Measurements from ENCODE around the gene ATP11A.

ATP11A gene

DNA sequence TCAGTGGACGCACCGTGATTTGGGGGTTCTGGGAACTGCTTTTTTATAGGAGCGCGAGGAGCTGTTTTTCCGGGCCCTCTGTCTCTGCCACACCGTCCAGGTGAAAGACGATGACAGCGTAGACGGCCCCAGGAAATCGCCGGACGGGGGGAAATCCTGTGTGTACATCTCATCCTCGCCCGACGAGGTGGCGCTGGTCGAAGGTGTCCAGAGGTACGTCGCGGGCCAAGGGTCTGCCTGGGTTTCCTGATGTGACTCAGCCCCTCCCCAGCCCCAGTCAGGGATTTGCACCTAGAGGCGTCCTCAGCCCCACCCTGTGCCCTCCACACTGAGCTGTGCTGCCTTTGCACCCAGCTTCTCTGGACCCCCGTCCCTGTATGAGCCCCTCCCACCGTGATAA, 143.0 kb downstream of the ATP11A start:
- TF ChIP-seq, protein P1, sequence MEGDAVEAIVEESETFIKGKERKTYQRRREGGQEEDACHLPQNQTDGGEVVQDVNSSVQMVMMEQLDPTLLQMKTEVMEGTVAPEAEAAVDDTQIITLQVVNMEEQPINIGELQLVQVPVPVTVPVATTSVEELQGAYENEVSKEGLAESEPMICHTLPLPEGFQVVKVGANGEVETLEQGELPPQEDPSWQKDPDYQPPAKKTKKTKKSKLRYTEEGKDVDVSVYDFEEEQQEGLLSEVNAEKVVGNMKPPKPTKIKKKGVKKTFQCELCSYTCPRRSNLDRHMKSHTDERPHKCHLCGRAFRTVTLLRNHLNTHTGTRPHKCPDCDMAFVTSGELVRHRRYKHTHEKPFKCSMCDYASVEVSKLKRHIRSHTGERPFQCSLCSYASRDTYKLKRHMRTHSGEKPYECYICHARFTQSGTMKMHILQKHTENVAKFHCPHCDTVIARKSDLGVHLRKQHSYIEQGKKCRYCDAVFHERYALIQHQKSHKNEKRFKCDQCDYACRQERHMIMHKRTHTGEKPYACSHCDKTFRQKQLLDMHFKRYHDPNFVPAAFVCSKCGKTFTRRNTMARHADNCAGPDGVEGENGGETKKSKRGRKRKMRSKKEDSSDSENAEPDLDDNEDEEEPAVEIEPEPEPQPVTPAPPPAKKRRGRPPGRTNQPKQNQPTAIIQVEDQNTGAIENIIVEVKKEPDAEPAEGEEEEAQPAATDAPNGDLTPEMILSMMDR (IDR thresholded peaks at IDR 0.05; ENCODE audit: insufficient read depth, low read length, missing control alignments), result no peak
- H3K4me3 ChIP-seq (ENCODE audit: low read depth, low read length), result no peak overlapping the region
- DNase-seq (ENCODE audit: low read depth, low spot score), result no peak
- ChIA-PET CTCF (no interaction called here), POLR2A (no interaction called here)

DNA sequence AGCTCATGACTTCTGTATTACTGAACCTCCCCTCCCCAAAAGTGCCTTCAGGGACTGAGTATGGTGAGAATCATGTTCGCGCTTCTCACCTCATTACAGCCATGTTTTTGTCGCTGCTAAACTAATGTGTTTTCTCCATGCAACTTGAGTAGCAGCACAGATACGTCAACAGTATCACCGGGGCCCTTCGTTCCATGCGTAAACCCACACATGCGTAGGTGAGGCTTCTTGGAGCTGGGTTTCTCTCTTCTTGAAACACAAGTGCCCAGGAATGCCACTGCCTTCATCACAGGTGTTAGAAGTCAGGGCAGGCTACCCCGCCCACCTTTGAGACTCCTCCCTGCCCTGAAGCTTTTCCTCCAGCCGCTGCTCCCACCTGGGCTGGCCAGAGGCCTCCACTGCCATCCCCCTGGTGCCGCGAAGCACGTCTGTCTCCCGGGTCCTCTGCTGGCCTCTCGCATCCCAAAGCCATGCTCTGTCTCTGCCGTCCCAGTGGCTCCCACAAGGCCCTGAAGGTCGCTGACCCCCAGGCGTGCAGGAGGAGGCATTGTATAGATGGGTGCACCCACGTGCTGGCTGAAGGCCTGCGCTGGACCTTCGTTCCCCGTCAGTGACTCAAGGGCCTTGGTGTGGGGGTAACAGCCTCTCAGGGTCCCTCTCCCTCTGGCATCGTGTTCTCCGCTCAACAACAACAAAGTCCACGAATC, 143.9 kb downstream of the ATP11A start:
- DNase-seq (ENCODE audit: low read depth, low spot score), result no peak
- ChIA-PET CTCF (no interaction called here), POLR2A (no interaction called here)

DNA sequence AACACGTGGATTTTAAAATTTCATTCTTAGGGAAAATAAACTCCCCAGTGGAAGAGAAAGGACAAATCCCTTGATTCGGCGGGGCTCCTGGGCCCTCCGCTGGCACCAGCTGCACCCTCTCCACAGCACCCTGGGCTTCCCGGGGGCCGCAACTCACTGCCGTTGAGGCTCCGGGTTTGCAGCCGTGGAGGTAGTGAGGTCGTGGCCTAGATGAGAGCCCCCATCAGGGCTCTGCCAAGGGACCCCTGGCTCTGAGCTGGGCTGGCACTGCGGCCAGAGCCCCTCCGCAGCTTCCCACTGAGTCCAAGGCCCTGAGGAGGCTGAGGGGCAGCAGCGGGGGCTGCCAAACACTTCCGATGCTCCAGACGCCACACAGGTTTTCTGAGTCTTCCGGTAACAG, 145.5 kb downstream of the ATP11A start:
- no peak for DNase-seq (ENCODE audit: low read depth, low spot score)
- ChIA-PET CTCF (no interaction called here), POLR2A (no interaction called here)

More for the DNA sequence above, 143.9 kb downstream of the ATP11A start:
- no peak overlapping the region for H3K4me3 ChIP-seq (ENCODE audit: low read depth, low read length)
- TF ChIP-seq, protein P1 (IDR thresholded peaks at IDR 0.05; ENCODE audit: insufficient read depth, low read length, missing control alignments), result no peak

DNA sequence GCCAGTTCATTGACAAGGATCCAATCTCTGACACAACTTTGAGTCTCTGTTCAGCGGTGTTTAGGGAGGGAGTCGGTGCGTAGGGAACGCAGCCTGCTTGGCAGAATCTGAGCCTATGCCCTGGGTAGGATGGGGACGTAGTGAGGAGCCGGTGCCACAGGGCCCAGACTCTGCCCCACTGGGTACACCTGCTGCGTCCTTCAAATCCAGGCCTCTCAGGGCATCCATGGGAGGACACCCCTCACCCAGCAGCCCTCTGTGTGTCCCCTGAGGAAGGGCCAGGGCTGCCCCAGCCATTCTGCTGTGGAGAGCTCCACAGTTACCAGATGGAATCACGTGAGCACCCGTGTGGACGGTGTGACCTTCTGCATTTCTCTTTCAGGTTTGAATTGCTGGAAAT, 146.0 kb downstream of the ATP11A start:
- H3K4me3 ChIP-seq (ENCODE audit: low read depth, low read length), result no peak overlapping the region
- TF ChIP-seq, protein P1 (IDR thresholded peaks at IDR 0.05; ENCODE audit: insufficient read depth, low read length, missing control alignments), result no peak
- ChIA-PET CTCF (no interaction called here), POLR2A (no interaction called here)
- DNase-seq (ENCODE audit: low read depth, low spot score), result no peak

More for the DNA sequence above, 145.5 kb downstream of the ATP11A start:
- no peak overlapping the region for H3K4me3 ChIP-seq (ENCODE audit: low read depth, low read length)
- TF ChIP-seq, protein P1 (IDR thresholded peaks at IDR 0.05; ENCODE audit: insufficient read depth, low read length, missing control alignments), result no peak

DNA sequence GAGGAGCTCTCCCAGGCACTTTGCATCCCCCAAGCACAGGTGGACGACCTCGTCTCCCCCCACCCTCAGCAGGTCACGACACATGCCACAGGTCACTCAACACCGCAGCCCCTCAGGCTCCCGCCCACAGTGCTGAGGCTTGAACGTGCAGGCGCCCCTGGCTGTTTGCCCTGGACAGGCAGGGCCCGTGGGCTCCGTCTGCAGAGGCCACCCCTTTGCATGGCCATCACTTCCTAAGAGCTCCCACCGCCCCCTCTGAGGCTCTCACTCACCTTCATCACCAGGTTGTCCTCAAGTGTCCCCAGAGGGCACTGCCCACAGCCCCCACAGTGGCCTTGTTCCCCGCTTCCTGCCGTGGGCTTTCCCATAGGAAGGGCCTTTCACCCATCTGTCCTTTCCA, 147.1 kb downstream of the ATP11A start:
- ChIA-PET POLR2A (no interaction called here), CTCF (no interaction called here)
- no peak overlapping the region for H3K4me3 ChIP-seq (ENCODE audit: low read depth, low read length)
- no peak for DNase-seq (ENCODE audit: low read depth, low spot score)
- TF ChIP-seq, protein P1 (IDR thresholded peaks at IDR 0.05; ENCODE audit: insufficient read depth, low read length, missing control alignments), result no peak

DNA sequence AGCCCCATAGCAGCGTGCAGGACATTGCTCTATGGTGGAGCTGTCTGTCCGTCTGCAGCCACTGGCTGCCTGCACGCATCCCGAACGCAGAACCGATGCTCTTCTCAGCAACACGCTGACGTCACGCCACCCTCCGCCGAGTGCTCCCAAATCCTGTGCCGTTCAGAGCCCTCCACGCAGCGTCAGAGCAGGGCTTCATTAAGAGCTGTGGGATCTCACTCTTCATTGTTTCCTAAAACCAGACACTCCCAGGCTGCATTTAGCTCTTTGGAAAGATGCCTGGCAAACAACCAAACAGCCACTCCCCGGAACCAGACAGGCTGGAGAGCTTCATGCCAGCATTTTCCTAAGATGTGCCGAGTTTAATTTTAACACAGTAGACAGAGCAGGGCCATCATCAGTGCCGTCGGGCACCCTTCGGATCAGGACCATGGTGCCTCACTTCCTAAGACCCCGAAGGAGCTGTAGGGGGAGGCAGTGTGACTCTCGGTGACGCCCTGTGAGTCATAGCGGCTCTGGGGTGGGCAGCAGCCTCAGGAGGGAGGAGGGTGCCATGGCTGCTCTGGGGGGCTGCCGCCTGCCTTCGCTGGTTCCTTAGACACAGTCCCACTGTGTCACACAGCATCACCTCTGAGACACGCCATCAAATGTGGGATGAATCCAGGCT, 147.7 kb downstream of the ATP11A start:
- DNase-seq (ENCODE audit: low read depth, low spot score), result no peak
- ChIA-PET CTCF (no interaction called here), POLR2A (no interaction called here)
- TF ChIP-seq, protein P1 (IDR thresholded peaks at IDR 0.05; ENCODE audit: insufficient read depth, low read length, missing control alignments), result no peak
- no peak overlapping the region for H3K4me3 ChIP-seq (ENCODE audit: low read depth, low read length)

Measured in AG04449 (cell line).